Subcutaneous adipose tissue (tissue), 4 donors: ENCODE data around the gene LMO1. TPM values are rescaled to one million over a fixed set of nuclear protein-coding genes. Genes with fewer than 3 reads are reported as not detected.

Experiments
- total RNA-seq, 4 donors: library from RNA; depleted of rRNA; stranded (reverse); fragments of >200 nt; gene quantifications; one replicate each; pipeline ENCODE4 v1.1.0, GENCODE V29; 2016
- TF ChIP-seq, protein P1 (sequence below): fragments of 450-650 bp; IDR thresholded peaks from one replicate; pipeline ENCODE4 v1.5.1; 2016; ENCODE audit warnings: low read depth, mild to moderate bottlenecking, control low read depth, antibody characterized with exemption, moderate library complexity

LMO1 gene
- total RNA-seq, 4 donors from 2014 or later: not detected

DNA sequence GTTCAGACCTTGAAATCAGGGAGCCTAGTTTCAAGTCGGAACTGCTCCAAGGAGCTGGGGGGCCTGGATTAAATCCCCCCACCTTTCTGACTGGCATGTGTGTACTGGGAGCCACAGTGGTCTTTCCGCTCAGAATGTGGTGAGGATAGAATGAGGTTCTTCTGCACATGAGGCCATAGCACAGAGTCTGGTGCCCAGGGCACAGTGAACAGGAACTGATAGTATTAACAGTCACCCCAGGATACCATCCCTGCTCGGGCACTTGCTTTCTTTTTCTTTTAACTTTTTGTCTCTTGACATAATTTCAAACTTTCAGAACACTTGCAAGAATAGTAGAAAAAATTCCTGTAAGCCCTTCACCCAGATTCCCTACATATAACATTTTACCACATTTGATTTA is 28.8 kb downstream of the LMO1 start:
- TF ChIP-seq, protein P1, sequence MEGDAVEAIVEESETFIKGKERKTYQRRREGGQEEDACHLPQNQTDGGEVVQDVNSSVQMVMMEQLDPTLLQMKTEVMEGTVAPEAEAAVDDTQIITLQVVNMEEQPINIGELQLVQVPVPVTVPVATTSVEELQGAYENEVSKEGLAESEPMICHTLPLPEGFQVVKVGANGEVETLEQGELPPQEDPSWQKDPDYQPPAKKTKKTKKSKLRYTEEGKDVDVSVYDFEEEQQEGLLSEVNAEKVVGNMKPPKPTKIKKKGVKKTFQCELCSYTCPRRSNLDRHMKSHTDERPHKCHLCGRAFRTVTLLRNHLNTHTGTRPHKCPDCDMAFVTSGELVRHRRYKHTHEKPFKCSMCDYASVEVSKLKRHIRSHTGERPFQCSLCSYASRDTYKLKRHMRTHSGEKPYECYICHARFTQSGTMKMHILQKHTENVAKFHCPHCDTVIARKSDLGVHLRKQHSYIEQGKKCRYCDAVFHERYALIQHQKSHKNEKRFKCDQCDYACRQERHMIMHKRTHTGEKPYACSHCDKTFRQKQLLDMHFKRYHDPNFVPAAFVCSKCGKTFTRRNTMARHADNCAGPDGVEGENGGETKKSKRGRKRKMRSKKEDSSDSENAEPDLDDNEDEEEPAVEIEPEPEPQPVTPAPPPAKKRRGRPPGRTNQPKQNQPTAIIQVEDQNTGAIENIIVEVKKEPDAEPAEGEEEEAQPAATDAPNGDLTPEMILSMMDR: no peak

GRCh38 chr11:8234425-8234821 is 29.3 kb downstream of the LMO1 start:
- TF ChIP-seq, protein P1: no peak

DNA sequence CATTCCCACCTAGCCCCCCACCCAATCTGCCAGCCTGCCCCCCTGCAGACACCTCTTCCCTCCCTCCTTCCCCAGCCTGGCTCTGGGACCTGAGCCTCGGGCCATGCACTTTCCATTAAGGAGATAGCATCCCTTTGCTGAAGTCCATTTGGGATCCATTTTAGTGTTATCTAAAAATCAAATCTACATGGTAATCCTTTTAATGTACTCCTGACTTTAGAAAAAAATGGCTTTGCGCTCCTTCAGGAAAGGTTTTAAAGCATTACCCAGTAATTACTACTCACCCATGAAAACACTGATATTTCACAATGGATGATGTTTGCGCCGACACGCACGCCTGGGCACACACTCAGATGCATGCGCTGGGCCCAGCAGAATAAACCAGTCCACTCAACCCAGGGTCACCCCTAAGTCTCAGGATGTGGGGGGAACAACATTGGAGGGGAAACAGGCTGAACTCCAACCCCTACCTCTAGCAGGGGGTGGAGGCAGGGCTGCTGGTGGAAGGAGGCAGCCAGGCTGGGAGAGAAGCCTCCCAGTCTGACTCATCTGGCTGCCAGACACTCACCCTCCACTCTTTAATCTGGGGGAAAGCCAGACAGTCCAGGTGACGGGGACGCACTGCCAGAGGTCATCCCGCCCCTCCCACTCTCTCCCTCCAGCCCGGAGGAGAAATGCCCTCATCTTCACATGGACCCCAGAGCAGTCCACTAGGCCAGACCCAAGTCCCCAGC is 29.8 kb downstream of the LMO1 start:
- TF ChIP-seq, protein P1: no peak

- TF ChIP-seq, protein P1: no peak
These were observed 30.6 kb downstream of the LMO1 start for GRCh38 chr11:8232849-8233606.

DNA sequence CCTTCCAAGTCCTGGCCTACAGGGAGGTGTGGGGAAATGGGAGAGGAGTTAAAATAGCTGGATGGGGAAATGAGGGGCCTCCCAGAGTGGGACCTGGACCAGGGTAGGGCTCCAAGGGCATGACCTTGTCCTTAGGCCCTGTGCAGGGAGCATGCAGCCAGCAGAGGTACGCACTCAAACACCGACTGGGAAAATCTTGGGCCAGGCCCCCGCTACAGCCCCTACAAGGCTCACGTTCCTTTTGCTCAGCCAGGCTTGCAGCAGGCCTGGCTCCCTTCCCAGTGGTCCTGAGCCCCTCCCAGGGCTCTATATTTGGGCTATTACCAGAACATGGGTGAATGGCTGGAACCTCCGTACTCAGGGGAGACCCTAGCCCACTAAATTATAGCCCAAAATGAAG is 31.3 kb downstream of the LMO1 start:
- TF ChIP-seq, protein P1: no peak

DNA sequence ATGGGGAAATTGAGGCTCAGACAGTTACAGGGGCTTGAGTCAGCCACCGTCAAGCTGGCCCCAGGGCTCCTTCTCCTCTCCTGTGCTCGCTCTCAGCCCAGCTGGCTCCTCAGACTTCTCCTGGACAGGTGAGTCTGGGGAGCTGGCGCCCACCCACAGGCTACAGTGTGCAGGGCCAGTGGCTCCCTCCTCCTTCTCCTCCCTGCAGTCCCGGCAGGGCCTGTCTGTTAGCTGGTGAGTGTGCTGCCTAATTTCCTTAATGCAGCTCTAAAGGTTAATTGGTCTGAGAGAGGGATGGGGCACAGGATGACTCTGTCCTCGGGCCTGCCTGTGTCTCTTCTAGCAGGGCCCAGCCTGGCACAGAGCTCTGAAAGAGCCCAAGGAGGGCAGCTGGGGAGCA is 31.7 kb downstream of the LMO1 start:
- TF ChIP-seq, protein P1: no peak
